Measurements from ENCODE around the gene LRTM2.

LRTM2 gene

GRCh38 chr12:1885599-1886245 is 65.4 kb downstream of the LRTM2 start:
- Histone ChIP-seq H3K4me3 (no peak overlapping the region), H3K4me2 (no peak overlapping the region)

More at GRCh38 chr12:1885599-1886245, 65.4 kb downstream of the LRTM2 start:
- TF ChIP-seq Cebpa-rat (IDR thresholded peaks at IDR 0.05): no peak
- peaks cover 9% of the 10 kb centered on the region; the same call in 1 of the 2 replicates for H3K4me1 ChIP-seq
- no peak overlapping the region for H3K9ac ChIP-seq
- no peaks in the 10 kb centered on the region for H4K20me1 ChIP-seq
- no peak overlapping the region for H3K27ac ChIP-seq
- H3K9me3 ChIP-seq: peaks cover 39% of the 10 kb centered on the region
- peaks cover 85% of the 10 kb centered on the region for H3K36me3 ChIP-seq
- no peaks in the 10 kb centered on the region for H3K27me3 ChIP-seq
